SU-DHL-6 (cell line): ENCODE results near the gene AGBL4.

ENCODE experiments used
- H2AFZ ChIP-seq: fragments of 200-600 bp; sonication (generic); 2 replicates; pipeline ENCODE4 v1.6.1; 2014; ENCODE audit warnings: low read depth, mild to moderate bottlenecking, moderate library complexity, mixed read lengths, antibody characterized with exemption, low read length; ENCODE audit not compliant: severe bottlenecking
- H3F3A ChIP-seq: fragments of 200-600 bp; shearing (Covaris generic); 2 replicates; pipeline ENCODE4 v1.6.0; 2016; ENCODE audit warnings: antibody characterized with exemption, mild to moderate bottlenecking; ENCODE audit not compliant: insufficient read depth
- H3K27ac ChIP-seq: fragments of 200-600 bp; sonication (generic); 2 replicates; pipeline ENCODE4 v1.5.1; 2016; ENCODE audit warnings: low read depth, mild to moderate bottlenecking, low read length, moderate library complexity, mixed read lengths
- H3K27me3 ChIP-seq: fragments of 200-600 bp; sonication (generic), shearing (Covaris generic); 2 replicates; pipeline ENCODE4 v1.6.0; 2014; ENCODE audit warnings: mild to moderate bottlenecking, low read length
- H3K36me3 ChIP-seq: fragments of 200-600 bp; sonication (generic); 2 replicates; pipeline ENCODE4 v1.6.1; 2014; ENCODE audit warnings: mild to moderate bottlenecking, low read length, mixed read lengths
- H3K4me2 ChIP-seq: fragments of 300-600, 200-600 bp; shearing (Covaris generic), sonication (generic); 2 replicates; pipeline ENCODE4 v1.6.0; 2014; ENCODE audit warnings: low read length, low read depth, mild to moderate bottlenecking; ENCODE audit not compliant: poor library complexity, severe bottlenecking
- H3K4me3 ChIP-seq: fragments of 200-600 bp; sonication (generic); 2 replicates; pipeline ENCODE4 v1.5.1; 2014; ENCODE audit warnings: antibody characterized with exemption, low read length, mild to moderate bottlenecking, mixed read lengths; ENCODE audit not compliant: insufficient read depth, poor library complexity, severe bottlenecking
- H3K79me2 ChIP-seq: fragments of 200-600 bp; sonication (generic); 2 replicates; pipeline ENCODE4 v1.6.1; 2014; ENCODE audit warnings: mild to moderate bottlenecking, low read length, moderate library complexity; ENCODE audit not compliant: insufficient read depth
- H3K9ac ChIP-seq: fragments of 200-600 bp; sonication (generic); 2 replicates; pipeline ENCODE4 v1.7.0; 2014; ENCODE audit warnings: mild to moderate bottlenecking, low read length
- H3K9me2 ChIP-seq: fragments of 200-600 bp; sonication (generic); replicated peaks from 2 replicates; pipeline ENCODE4 v1.6.1; 2014; ENCODE audit warnings: low read length; ENCODE audit not compliant: insufficient read depth
- H3K9me3 ChIP-seq: fragments of 200-600 bp; sonication (generic); 2 replicates; pipeline ENCODE4 v1.6.1; 2014; ENCODE audit warnings: low read length, mixed read lengths; ENCODE audit not compliant: insufficient read depth
- H4K20me1 ChIP-seq: fragments of 200-600 bp; sonication (generic); 2 replicates; pipeline ENCODE4 v1.6.1; 2014; ENCODE audit warnings: low read depth, mild to moderate bottlenecking, antibody characterized with exemption, low read length, moderate library complexity, mixed read lengths
- EZH2phosphoT487 ChIP-seq: fragments of 200-600 bp; sonication (generic), shearing (Covaris generic); conservative IDR thresholded peaks from 2 replicates; pipeline ENCODE4 v1.6.1; 2018; ENCODE audit warnings: mild to moderate bottlenecking, antibody characterized with exemption, low read length, moderate library complexity, mixed read lengths
- TF ChIP-seq, protein P1 (sequence below): fragments of 200-600 bp; sonication (generic); IDR thresholded peaks from one replicate; pipeline ENCODE4 v1.5.1; 2017; ENCODE audit warnings: antibody characterized with exemption, mild to moderate bottlenecking, low read length, moderate library complexity; ENCODE audit not compliant: insufficient read depth, poor library complexity, severe bottlenecking

Gene AGBL4

DNA sequence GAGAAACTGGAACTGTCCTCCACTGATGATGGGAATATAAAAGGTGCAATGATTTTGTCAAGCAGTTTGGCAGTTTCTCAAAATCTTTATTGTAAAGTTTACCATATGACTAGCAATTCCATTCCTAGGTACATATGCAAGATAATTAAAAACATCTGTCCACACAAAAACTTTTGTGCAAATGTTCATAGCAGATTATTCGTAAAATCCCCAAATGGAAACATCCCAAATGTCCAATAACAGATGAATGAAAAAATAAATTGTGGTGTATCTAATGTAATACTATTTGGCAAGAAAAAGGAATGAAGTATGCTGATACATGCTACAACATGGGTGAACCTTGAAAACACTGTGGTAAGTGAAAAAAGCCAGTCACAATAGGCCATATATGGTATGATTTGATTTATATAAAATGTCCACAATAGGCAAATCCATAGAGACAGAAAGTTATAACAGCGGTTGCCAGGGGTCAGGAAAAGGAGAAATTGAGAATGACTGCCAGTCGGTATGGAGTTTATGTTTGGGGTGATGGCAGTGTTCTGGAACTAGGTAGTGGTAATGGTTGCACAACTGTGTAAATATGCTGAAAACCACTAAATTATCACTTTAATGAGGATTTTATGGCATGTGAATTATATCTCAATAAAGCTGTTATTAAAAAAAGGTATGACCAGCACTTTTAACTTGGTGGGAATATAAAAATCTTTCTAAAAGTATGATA lies 1165.4 kb downstream of the AGBL4 start:
- TF ChIP-seq EZH2phosphoT487 = no peak
- TF ChIP-seq, protein P1, sequence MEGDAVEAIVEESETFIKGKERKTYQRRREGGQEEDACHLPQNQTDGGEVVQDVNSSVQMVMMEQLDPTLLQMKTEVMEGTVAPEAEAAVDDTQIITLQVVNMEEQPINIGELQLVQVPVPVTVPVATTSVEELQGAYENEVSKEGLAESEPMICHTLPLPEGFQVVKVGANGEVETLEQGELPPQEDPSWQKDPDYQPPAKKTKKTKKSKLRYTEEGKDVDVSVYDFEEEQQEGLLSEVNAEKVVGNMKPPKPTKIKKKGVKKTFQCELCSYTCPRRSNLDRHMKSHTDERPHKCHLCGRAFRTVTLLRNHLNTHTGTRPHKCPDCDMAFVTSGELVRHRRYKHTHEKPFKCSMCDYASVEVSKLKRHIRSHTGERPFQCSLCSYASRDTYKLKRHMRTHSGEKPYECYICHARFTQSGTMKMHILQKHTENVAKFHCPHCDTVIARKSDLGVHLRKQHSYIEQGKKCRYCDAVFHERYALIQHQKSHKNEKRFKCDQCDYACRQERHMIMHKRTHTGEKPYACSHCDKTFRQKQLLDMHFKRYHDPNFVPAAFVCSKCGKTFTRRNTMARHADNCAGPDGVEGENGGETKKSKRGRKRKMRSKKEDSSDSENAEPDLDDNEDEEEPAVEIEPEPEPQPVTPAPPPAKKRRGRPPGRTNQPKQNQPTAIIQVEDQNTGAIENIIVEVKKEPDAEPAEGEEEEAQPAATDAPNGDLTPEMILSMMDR = no peak
- no peak overlapping the region for H3K27ac ChIP-seq
- no peak overlapping the region for H3K4me3 ChIP-seq
- H3K36me3 ChIP-seq = no peaks in the 10 kb centered on the region
- no peaks in the 10 kb centered on the region for H4K20me1 ChIP-seq
- H3K4me2 ChIP-seq = no peak overlapping the region
- no peaks in the 10 kb centered on the region for H3K79me2 ChIP-seq
- no peaks in the 10 kb centered on the region for H3K9me3 ChIP-seq
- H2AFZ ChIP-seq = no peak overlapping the region
- H3F3A ChIP-seq = no peaks in the 10 kb centered on the region
- no peaks in the 10 kb centered on the region for H3K9me2 ChIP-seq
- H3K9ac ChIP-seq = no peak overlapping the region
- no peaks in the 10 kb centered on the region for H3K27me3 ChIP-seq

DNA sequence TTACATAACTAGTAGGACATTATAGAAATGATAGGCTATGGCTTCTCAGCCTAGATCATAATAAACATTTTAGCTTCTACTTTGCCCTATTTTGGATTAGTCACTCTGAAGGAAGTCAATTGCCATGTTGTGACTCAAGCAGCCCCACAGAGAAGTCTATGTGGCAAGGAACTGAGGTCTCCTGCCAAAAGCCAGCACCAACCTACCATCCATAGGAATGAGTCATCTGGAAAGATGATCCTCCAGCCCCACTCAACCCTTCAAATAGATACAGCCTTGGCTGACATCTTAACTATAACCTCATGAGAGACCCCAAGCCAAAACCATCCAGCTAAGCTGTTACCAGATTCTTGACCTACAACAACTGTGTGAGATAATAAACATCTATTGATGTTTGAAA lies 1170.7 kb downstream of the AGBL4 start:
- Histone ChIP-seq H3K36me3 (no peaks in the 10 kb centered on the region), H3K27ac (no peak overlapping the region), H3K9me3 (no peaks in the 10 kb centered on the region), H3K79me2 (no peaks in the 10 kb centered on the region), H3K9ac (no peak overlapping the region), H4K20me1 (no peaks in the 10 kb centered on the region), H2AFZ (no peak overlapping the region), H3K4me3 (no peak overlapping the region), H3K4me2 (no peak overlapping the region), H3K27me3 (no peaks in the 10 kb centered on the region), H3K9me2 (no peaks in the 10 kb centered on the region), H3F3A (no peaks in the 10 kb centered on the region)
- no peak for TF ChIP-seq EZH2phosphoT487

DNA sequence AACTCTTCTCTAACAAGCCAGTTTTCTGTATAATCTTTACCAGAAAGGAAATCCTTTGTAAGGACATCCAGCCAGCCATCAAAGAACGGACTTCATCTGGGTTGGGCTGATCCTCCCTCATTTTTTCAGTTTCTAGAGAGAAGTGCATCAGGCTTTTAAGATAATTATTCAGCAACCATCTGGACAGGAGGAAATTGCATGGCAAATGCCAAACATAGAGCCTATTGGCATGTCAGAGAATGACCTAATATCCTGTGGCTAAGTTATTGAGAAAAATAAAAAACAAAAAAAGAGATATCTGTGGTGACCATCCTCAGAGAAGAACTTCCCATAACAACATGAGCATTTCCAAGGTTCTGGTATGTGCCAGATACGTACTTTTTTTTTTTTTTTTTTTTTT lies 1172.1 kb downstream of the AGBL4 start:
- no peaks in the 10 kb centered on the region for H3K79me2 ChIP-seq
- no peaks in the 10 kb centered on the region for H3K9me2 ChIP-seq
- H3K27me3 ChIP-seq = no peaks in the 10 kb centered on the region
- H2AFZ ChIP-seq = no peak overlapping the region
- no peak overlapping the region for H3K9ac ChIP-seq
- no peak overlapping the region for H3K4me3 ChIP-seq
- H3K9me3 ChIP-seq = no peaks in the 10 kb centered on the region
- H3K4me2 ChIP-seq = no peak overlapping the region
- H3K27ac ChIP-seq = no peak overlapping the region
- TF ChIP-seq, protein P1 = no peak
- TF ChIP-seq EZH2phosphoT487 = no peak
- no peaks in the 10 kb centered on the region for H3F3A ChIP-seq
- H3K36me3 ChIP-seq = no peaks in the 10 kb centered on the region
- H4K20me1 ChIP-seq = no peaks in the 10 kb centered on the region

DNA sequence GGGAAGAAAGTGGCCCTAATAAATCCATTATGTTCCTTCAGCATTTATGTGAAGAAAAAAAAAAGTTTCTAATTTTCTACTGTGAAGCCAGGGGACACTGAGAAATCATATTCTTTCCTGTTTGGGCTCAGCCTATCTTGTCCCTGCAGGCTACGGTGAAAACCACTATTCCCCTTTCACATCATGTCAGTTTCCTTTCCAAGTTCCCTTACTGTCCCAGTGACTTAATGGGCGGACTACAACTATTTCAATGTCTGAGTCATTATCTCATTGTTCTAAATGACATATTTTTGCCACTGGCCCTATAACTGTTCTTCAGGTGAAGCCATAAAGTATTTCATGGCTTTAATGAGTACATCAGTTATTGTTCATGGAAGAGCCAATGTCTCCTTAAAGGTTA lies 1175.7 kb downstream of the AGBL4 start:
- no peaks in the 10 kb centered on the region for H4K20me1 ChIP-seq
- H3K9me3 ChIP-seq = no peaks in the 10 kb centered on the region
- no peaks in the 10 kb centered on the region for H3K36me3 ChIP-seq
- H3K27me3 ChIP-seq = no peaks in the 10 kb centered on the region
- H3K9ac ChIP-seq = no peak overlapping the region
- no peak overlapping the region for H3K4me2 ChIP-seq
- no peaks in the 10 kb centered on the region for H3K79me2 ChIP-seq
- TF ChIP-seq EZH2phosphoT487 = no peak
- TF ChIP-seq, protein P1 = no peak
- H3K4me3 ChIP-seq = no peak overlapping the region
- no peak overlapping the region for H3K27ac ChIP-seq
- H3F3A ChIP-seq = no peaks in the 10 kb centered on the region
- no peak overlapping the region for H2AFZ ChIP-seq
- H3K9me2 ChIP-seq = no peaks in the 10 kb centered on the region
